Measurements from ENCODE around the gene CHD9. TPM values are rescaled to one million over a fixed set of nuclear protein-coding genes. Genes with fewer than 3 reads are reported as not detected.
"Not testable (repeated sequence)": the region's sequence is repeated elsewhere in the genome, so short reads cannot be mapped to it uniquely, and the experiment has no call there.

CHD9 gene
- total RNA-seq, 1 donor from 2014 or later, result 77.4 TPM

DNA sequence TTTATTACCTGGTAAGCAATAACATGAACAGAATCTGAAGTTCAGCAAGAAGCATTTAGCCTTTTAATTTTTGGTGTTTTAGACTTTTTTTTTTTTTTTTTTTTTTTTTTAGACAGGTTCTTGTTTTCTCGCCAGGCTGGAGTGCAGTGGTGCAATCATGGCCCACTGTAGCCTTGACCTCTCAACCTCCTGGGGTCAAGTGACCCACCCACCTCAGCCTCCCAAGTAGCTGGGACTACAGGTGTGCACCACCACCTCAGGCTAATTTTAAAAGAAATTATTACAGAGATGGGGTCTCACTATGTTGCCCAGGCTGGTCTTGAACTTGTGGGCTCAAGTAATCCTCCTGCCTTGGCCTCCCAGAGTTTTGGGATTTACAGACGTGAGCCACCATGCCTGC is 206.5 kb downstream of the CHD9 start:
- Histone ChIP-seq H3K4me1 (ENCODE audit: insufficient read depth, low read length) (peaks cover 9% of the 10 kb centered on the region), H3K9me3 (ENCODE audit: insufficient read depth, low read depth, low read length) (no peaks in the 10 kb centered on the region), H3K27me3 (ENCODE audit: insufficient read depth, low read length) (no peaks in the 10 kb centered on the region), H4K20me1 (ENCODE audit: insufficient read depth, low read length) (no peaks in the 10 kb centered on the region), H3K9ac (ENCODE audit: low read length) (no peak overlapping the region), H3K4me3 (ENCODE audit: insufficient read depth, low read depth, low read length) (no peak overlapping the region), H3K36me3 (ENCODE audit: insufficient read depth, low read length) (peaks cover 3% of the 10 kb centered on the region), H3K27ac (ENCODE audit: low read depth, low read length) (no peak overlapping the region), H3K4me2 (ENCODE audit: low read length) (no peak overlapping the region), H2AFZ (ENCODE audit: low read depth, low read length) (no peak overlapping the region), H3K79me2 (ENCODE audit: insufficient read depth, low read length) (peaks cover 4% of the 10 kb centered on the region)
- Mint-ChIP-seq H3K4me3 (ENCODE audit: unreplicated experiment) (no peak overlapping the region), H3K36me3 (ENCODE audit: low read depth, unreplicated experiment) (peaks cover 30% of the 10 kb centered on the region), H3K4me1 (ENCODE audit: low read depth, unreplicated experiment) (peaks cover 22% of the 10 kb centered on the region), H3K27ac (ENCODE audit: unreplicated experiment) (no peak overlapping the region), H3K9me3 (ENCODE audit: unreplicated experiment) (peaks cover 4% of the 10 kb centered on the region), H3K27me3 (ENCODE audit: low read depth, unreplicated experiment) (no peaks in the 10 kb centered on the region)
- no peak for FAIRE-seq
- no peak for DNase-seq (ENCODE audit: low read depth)
- TF ChIP-seq EZH2 (IDR thresholded peaks at IDR 0.05; ENCODE audit: insufficient read depth, low read length) (no peak), CTCF (IDR thresholded peaks at IDR 0.05; ENCODE audit: insufficient read depth, low read depth, low read length) (no peak)

GRCh38 chr16:53262645-53263044 is 207.9 kb downstream of the CHD9 start:
- no peaks in the 10 kb centered on the region for H3K9me3 ChIP-seq (ENCODE audit: insufficient read depth, low read depth, low read length)
- DNase-seq (ENCODE audit: low read depth) (no peak), FAIRE-seq (no peak)
- peaks cover 4% of the 10 kb centered on the region for H3K79me2 ChIP-seq (ENCODE audit: insufficient read depth, low read length)
- H4K20me1 ChIP-seq (ENCODE audit: insufficient read depth, low read length), result no peaks in the 10 kb centered on the region
- Mint-ChIP-seq H3K4me1 (ENCODE audit: low read depth, unreplicated experiment) (peaks cover 12% of the 10 kb centered on the region), H3K27ac (ENCODE audit: unreplicated experiment) (no peak overlapping the region), H3K27me3 (ENCODE audit: low read depth, unreplicated experiment) (no peaks in the 10 kb centered on the region), H3K4me3 (ENCODE audit: unreplicated experiment) (no peak overlapping the region), H3K36me3 (ENCODE audit: low read depth, unreplicated experiment) (peaks cover 30% of the 10 kb centered on the region), H3K9me3 (ENCODE audit: unreplicated experiment) (peaks cover 4% of the 10 kb centered on the region)
- TF ChIP-seq CTCF (IDR thresholded peaks at IDR 0.05; ENCODE audit: insufficient read depth, low read depth, low read length), result no peak
- TF ChIP-seq EZH2 (IDR thresholded peaks at IDR 0.05; ENCODE audit: insufficient read depth, low read length), result no peak
- H3K4me2 ChIP-seq (ENCODE audit: low read length), result no peak overlapping the region
- no peak overlapping the region for H2AFZ ChIP-seq (ENCODE audit: low read depth, low read length)
- no peak overlapping the region for H3K27ac ChIP-seq (ENCODE audit: low read depth, low read length)
- no peak overlapping the region for H3K9ac ChIP-seq (ENCODE audit: low read length)
- H3K4me3 ChIP-seq (ENCODE audit: insufficient read depth, low read depth, low read length), result no peak overlapping the region
- peaks cover 8% of the 10 kb centered on the region for H3K36me3 ChIP-seq (ENCODE audit: insufficient read depth, low read length)
- H3K4me1 ChIP-seq (ENCODE audit: insufficient read depth, low read length), result no peaks in the 10 kb centered on the region
- no peaks in the 10 kb centered on the region for H3K27me3 ChIP-seq (ENCODE audit: insufficient read depth, low read length)

DNA sequence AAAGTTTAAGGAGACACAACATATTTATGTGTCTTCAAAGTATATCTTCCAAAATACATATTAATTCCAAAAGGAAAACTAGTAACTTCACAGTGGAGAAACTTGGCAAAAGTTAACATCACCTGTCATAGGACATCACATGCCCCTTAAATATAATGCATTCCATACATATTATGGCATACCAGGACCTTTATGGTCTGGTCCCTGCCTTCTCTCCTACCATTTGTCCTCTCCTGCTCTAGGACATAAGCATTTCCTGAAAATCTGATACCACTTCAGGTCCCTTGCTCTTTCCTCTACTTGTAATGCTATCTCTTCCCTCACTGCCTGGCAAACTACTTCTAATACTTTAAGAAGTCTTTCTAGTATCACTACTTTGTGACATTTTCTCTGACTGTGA is 211.4 kb downstream of the CHD9 start:
- no peaks in the 10 kb centered on the region for H3K4me1 ChIP-seq (ENCODE audit: insufficient read depth, low read length)
- H3K27me3 ChIP-seq (ENCODE audit: insufficient read depth, low read length), result no peaks in the 10 kb centered on the region
- no peak overlapping the region for H3K4me3 ChIP-seq (ENCODE audit: insufficient read depth, low read depth, low read length)
- Mint-ChIP-seq H3K4me1 (ENCODE audit: low read depth, unreplicated experiment) (peaks cover 10% of the 10 kb centered on the region), H3K27me3 (ENCODE audit: low read depth, unreplicated experiment) (no peaks in the 10 kb centered on the region), H3K36me3 (ENCODE audit: low read depth, unreplicated experiment) (peaks cover 10% of the 10 kb centered on the region), H3K4me3 (ENCODE audit: unreplicated experiment) (no peak overlapping the region), H3K9me3 (ENCODE audit: unreplicated experiment) (no peaks in the 10 kb centered on the region), H3K27ac (ENCODE audit: unreplicated experiment) (no peak overlapping the region)
- no peak overlapping the region for H3K9ac ChIP-seq (ENCODE audit: low read length)
- FAIRE-seq (no peak), DNase-seq (ENCODE audit: low read depth) (no peak)
- peaks cover 11% of the 10 kb centered on the region for H3K36me3 ChIP-seq (ENCODE audit: insufficient read depth, low read length)
- no peaks in the 10 kb centered on the region for H3K9me3 ChIP-seq (ENCODE audit: insufficient read depth, low read depth, low read length)
- H3K79me2 ChIP-seq (ENCODE audit: insufficient read depth, low read length), result no peaks in the 10 kb centered on the region
- no peak overlapping the region for H3K4me2 ChIP-seq (ENCODE audit: low read length)
- peaks cover 2% of the 10 kb centered on the region for H4K20me1 ChIP-seq (ENCODE audit: insufficient read depth, low read length)
- no peak for TF ChIP-seq EZH2 (IDR thresholded peaks at IDR 0.05; ENCODE audit: insufficient read depth, low read length)
- TF ChIP-seq CTCF (IDR thresholded peaks at IDR 0.05; ENCODE audit: insufficient read depth, low read depth, low read length), result no peak
- H2AFZ ChIP-seq (ENCODE audit: low read depth, low read length), result no peak overlapping the region
- H3K27ac ChIP-seq (ENCODE audit: low read depth, low read length), result no peak overlapping the region

DNA sequence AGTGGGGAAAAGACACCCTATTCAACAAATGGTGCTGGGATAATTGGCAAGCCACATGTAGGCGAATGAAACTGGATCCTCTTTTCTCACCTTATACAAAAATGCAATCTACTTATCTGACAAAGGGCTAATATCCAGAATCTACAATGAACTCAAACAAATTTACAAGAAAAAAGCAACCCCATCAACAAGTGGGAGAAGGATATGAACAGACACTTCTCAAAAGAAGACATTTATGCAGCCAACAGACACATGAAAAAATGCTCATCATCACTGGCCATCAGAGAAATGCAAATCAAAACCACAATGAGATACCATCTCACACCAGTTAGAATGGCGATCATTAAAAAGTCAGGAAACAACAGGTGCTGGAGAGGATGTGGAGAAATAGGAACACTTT is 223.7 kb downstream of the CHD9 start:
- not testable (repeated sequence) for H3K27ac Mint-ChIP-seq (ENCODE audit: unreplicated experiment); DNase-seq (ENCODE audit: low read depth); FAIRE-seq; H3K9ac ChIP-seq (ENCODE audit: low read length); H3K27ac ChIP-seq (ENCODE audit: low read depth, low read length); H3K9me3 Mint-ChIP-seq (ENCODE audit: unreplicated experiment); H3K27me3 ChIP-seq (ENCODE audit: insufficient read depth, low read length); H3K9me3 ChIP-seq (ENCODE audit: insufficient read depth, low read depth, low read length); H3K4me1 ChIP-seq (ENCODE audit: insufficient read depth, low read length); H3K4me2 ChIP-seq (ENCODE audit: low read length); H3K4me3 ChIP-seq (ENCODE audit: insufficient read depth, low read depth, low read length); H3K27me3 Mint-ChIP-seq (ENCODE audit: low read depth, unreplicated experiment); H3K4me1 Mint-ChIP-seq (ENCODE audit: low read depth, unreplicated experiment); H3K79me2 ChIP-seq (ENCODE audit: insufficient read depth, low read length); H2AFZ ChIP-seq (ENCODE audit: low read depth, low read length); H3K4me3 Mint-ChIP-seq (ENCODE audit: unreplicated experiment)
- H3K36me3 Mint-ChIP-seq (ENCODE audit: low read depth, unreplicated experiment), result peaks cover 21% of the 10 kb centered on the region
- peaks cover 46% of the 10 kb centered on the region for H3K36me3 ChIP-seq (ENCODE audit: insufficient read depth, low read length)
- peaks cover 18% of the 10 kb centered on the region for H4K20me1 ChIP-seq (ENCODE audit: insufficient read depth, low read length)

Data from astrocyte (in vitro differentiated cells and primary cell).